Endodermal cell (in vitro differentiated cells): ENCODE data around the gene KANSL1L. TPM values are rescaled to one million over a fixed set of nuclear protein-coding genes. Genes with fewer than 3 reads are reported as not detected.

Experiments used
- DNase-seq: peaks from one replicate; pipeline ENCODE4 v3.0.0-alpha.2; 2017
- H3K27ac ChIP-seq: 2 replicates; pipeline ENCODE4 v1.5.1; 2013; ENCODE audit warnings: mild to moderate bottlenecking, low read depth, low read length, moderate library complexity
- H3K27me3 ChIP-seq: 2 replicates; pipeline ENCODE4 v1.6.1; 2013; ENCODE audit warnings: mild to moderate bottlenecking, low read length, moderate library complexity; ENCODE audit not compliant: insufficient read depth, control insufficient read depth, poor library complexity, severe bottlenecking
- H3K36me3 ChIP-seq: 2 replicates; pipeline ENCODE4 v1.7.0; 2013; ENCODE audit warnings: mild to moderate bottlenecking, low read length, moderate library complexity; ENCODE audit not compliant: control insufficient read depth, insufficient read depth
- H3K4me1 ChIP-seq: one replicate; pipeline ENCODE4 v1.7.0; 2013; ENCODE audit warnings: low read length; ENCODE audit not compliant: control insufficient read depth, insufficient read depth
- H3K4me3 ChIP-seq: 2 replicates; pipeline ENCODE4 v1.5.1; 2013; ENCODE audit warnings: mild to moderate bottlenecking, low read length, moderate library complexity
- H3K9ac ChIP-seq: 2 replicates; pipeline ENCODE4 v1.6.1; 2013; ENCODE audit warnings: mild to moderate bottlenecking, low read length, moderate library complexity; ENCODE audit not compliant: poor library complexity, severe bottlenecking; ENCODE audit errors: extremely low read depth
- H3K9me3 ChIP-seq: 2 replicates; pipeline ENCODE4 v1.6.1; 2013; ENCODE audit warnings: mild to moderate bottlenecking, low read length, moderate library complexity; ENCODE audit not compliant: control insufficient read depth
- H3K27ac Mint-ChIP-seq: 2 replicates; pipeline ENCODE4 v1.8.0; 2020; ENCODE audit warnings: mixed read lengths
- H3K27me3 Mint-ChIP-seq: 2 replicates; pipeline ENCODE4 v1.8.0; 2021; ENCODE audit warnings: mild to moderate bottlenecking, mixed read lengths; ENCODE audit not compliant: insufficient read depth
- H3K36me3 Mint-ChIP-seq: 2 replicates; pipeline ENCODE4 v1.8.0; 2020; ENCODE audit warnings: low read depth, mixed read lengths
- H3K4me1 Mint-ChIP-seq: 2 replicates; pipeline ENCODE4 v1.8.0; 2020; ENCODE audit warnings: mixed read lengths
- H3K4me3 Mint-ChIP-seq: 2 replicates; pipeline ENCODE4 v1.8.0; 2020; ENCODE audit warnings: mild to moderate bottlenecking, moderate library complexity, mixed read lengths
- H3K9me3 Mint-ChIP-seq: 2 replicates; pipeline ENCODE4 v1.8.0; 2020; ENCODE audit warnings: mild to moderate bottlenecking, mixed read lengths
- WGBS, 2 experiments: methylation state at CpG; one replicate each; pipeline versions ENCODE4 v1.1.5 to v1.1.7; 2013; ENCODE audit warnings: missing lambda C conversion rate in 2 of 2, mixed read lengths in 1 of 2; ENCODE audit not compliant: insufficient coverage in 1 of 2, insufficient read length in 1 of 2; 5-methylcytosine and 5-hydroxymethylcytosine counted together
- total RNA-seq, 2 donors: library from RNA; stranded (reverse); fragmentation: NEBNext Ultra II Directional in 1 of 2; extraction: Animal tissue kit (Norgen Biotek cat#: 25700) in 1 of 2; gene quantifications; 2 replicates in 1 of 2; 3 replicates in 1 of 2; pipeline ENCODE4 v1.2.1, GENCODE V29; 2021
- TF ChIP-seq, protein P1 (sequence below): fragments of 200-600 bp; sonication (generic); conservative IDR thresholded peaks from 2 replicates; pipeline ENCODE4 v1.5.0; 2021; ENCODE audit warnings: antibody characterized with exemption, mild to moderate bottlenecking

The KANSL1L gene
- total RNA-seq, 2 donors from 2014 or later: 26.6 to 31.3 TPM

DNA sequence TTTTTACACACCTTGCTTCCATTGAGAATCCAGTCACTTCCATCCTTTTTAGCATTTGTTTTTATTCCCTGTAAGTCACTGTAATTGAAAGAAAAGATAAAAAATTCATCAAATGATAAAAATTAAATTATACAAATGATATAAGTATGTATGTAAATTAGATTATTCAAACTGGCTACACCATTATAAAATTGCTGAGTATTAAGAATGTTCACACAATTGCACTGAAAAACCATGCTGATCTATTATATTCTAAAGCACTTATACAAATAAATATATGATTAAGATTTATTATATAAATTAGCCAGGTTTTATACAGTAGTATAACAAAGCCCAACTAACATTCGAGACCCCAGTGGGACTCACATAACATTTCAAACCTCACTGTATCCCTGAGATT, 39.0 kb upstream of the KANSL1L start:
- Mint-ChIP-seq H3K36me3 (no peaks in the 10 kb centered on the region), H3K9me3 (no peaks in the 10 kb centered on the region), H3K4me1 (no peaks in the 10 kb centered on the region), H3K27ac (no peak overlapping the region), H3K4me3 (no peak overlapping the region), H3K27me3 (no peaks in the 10 kb centered on the region)
- Histone ChIP-seq H3K36me3 (no peaks in the 10 kb centered on the region), H3K27me3 (no peaks in the 10 kb centered on the region), H3K4me1 (no peaks in the 10 kb centered on the region), H3K4me3 (no peak overlapping the region), H3K27ac (no peak overlapping the region), H3K9ac (no peak overlapping the region), H3K9me3 (no peaks in the 10 kb centered on the region)
- TF ChIP-seq, protein P1, sequence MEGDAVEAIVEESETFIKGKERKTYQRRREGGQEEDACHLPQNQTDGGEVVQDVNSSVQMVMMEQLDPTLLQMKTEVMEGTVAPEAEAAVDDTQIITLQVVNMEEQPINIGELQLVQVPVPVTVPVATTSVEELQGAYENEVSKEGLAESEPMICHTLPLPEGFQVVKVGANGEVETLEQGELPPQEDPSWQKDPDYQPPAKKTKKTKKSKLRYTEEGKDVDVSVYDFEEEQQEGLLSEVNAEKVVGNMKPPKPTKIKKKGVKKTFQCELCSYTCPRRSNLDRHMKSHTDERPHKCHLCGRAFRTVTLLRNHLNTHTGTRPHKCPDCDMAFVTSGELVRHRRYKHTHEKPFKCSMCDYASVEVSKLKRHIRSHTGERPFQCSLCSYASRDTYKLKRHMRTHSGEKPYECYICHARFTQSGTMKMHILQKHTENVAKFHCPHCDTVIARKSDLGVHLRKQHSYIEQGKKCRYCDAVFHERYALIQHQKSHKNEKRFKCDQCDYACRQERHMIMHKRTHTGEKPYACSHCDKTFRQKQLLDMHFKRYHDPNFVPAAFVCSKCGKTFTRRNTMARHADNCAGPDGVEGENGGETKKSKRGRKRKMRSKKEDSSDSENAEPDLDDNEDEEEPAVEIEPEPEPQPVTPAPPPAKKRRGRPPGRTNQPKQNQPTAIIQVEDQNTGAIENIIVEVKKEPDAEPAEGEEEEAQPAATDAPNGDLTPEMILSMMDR: no peak
- WGBS, 2 experiments: 67 to 94% methylated on average over 1 of the region's 1 CpG
- no peak for DNase-seq

GRCh38 chr2:210207929-210208328, 36.7 kb upstream of the KANSL1L start:
- Mint-ChIP-seq H3K27me3 (no peaks in the 10 kb centered on the region), H3K4me3 (no peak overlapping the region)

DNA sequence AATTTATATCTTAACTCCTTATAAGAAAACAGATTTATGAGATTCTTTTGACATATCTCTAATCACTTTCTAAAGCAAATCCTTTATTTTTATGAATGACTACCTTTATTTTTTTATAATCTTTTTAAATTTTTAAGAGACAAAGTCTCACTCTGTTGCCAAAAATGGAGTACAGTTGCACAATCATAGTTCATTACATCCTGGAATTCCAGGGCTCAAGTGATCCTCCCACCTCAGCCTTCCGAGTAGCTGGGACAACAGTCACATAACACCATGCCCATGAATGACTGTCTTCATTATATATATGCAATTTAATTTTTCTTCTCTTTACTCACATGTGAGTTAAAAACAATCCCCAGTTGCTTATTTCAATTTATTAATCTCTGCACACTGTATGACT, 32.3 kb upstream of the KANSL1L start:
- Histone ChIP-seq H3K9me3 (no peaks in the 10 kb centered on the region), H3K4me1 (no peaks in the 10 kb centered on the region), H3K36me3 (no peaks in the 10 kb centered on the region), H3K4me3 (no peak overlapping the region), H3K27me3 (no peaks in the 10 kb centered on the region), H3K9ac (no peak overlapping the region), H3K27ac (no peak overlapping the region)
- no peaks in the 10 kb centered on the region for H3K27me3 Mint-ChIP-seq
- no peak overlapping the region for H3K27ac Mint-ChIP-seq
- peaks cover 2% of the 10 kb centered on the region for H3K4me1 Mint-ChIP-seq
- DNase-seq: no peak
- TF ChIP-seq, protein P1: no peak
- H3K36me3 Mint-ChIP-seq: no peaks in the 10 kb centered on the region
- WGBS, 2 experiments: 100% methylated on average over 1 of the region's 1 CpG
- no peak overlapping the region for H3K4me3 Mint-ChIP-seq
- no peaks in the 10 kb centered on the region for H3K9me3 Mint-ChIP-seq

More at GRCh38 chr2:210207929-210208328, 36.7 kb upstream of the KANSL1L start:
- no peaks in the 10 kb centered on the region for H3K36me3 Mint-ChIP-seq
- WGBS, 2 experiments: 80 to 93% methylated on average over 1 of the region's 1 CpG
- H3K9me3 Mint-ChIP-seq: no peaks in the 10 kb centered on the region
- H3K27me3 ChIP-seq: no peaks in the 10 kb centered on the region
- H3K4me1 Mint-ChIP-seq: no peaks in the 10 kb centered on the region
- TF ChIP-seq, protein P1: no peak
- H3K9ac ChIP-seq: no peak overlapping the region
- no peaks in the 10 kb centered on the region for H3K36me3 ChIP-seq
- H3K9me3 ChIP-seq: no peaks in the 10 kb centered on the region
- no peak overlapping the region for H3K27ac Mint-ChIP-seq
- no peak overlapping the region for H3K4me3 ChIP-seq
- no peak overlapping the region for H3K27ac ChIP-seq
- DNase-seq: no peak
- no peaks in the 10 kb centered on the region for H3K4me1 ChIP-seq
